Measurements from ENCODE around the gene DGKQ. TPM values are rescaled to one million over a fixed set of nuclear protein-coding genes. Genes with fewer than 3 reads are reported as not detected.
A peak's percentile ranks its signal among the peaks of the same experiment; 100 is the strongest.

The DGKQ gene
- total RNA-seq, 1 experiment from 2014 or later, result 12.2 TPM

- POLR2A ChIA-PET, result no interaction called here
- no peaks in the 10 kb centered on the region for H3K36me3 ChIP-seq (ENCODE audit: control insufficient read depth, insufficient read depth, low read length)
- CTCF ChIA-PET, result no interaction called here
- in situ Hi-C loops (cut with HindIII; ENCODE audit: low pct_unique_long_range_greater_than_20kb, low sequenced_read_pairs) (no loop called here), intact Hi-C loops (cut with micrococcal nuclease; ENCODE audit: unreplicated experiment) (no loop called here)
- TF ChIP-seq CTCF (IDR thresholded peaks at IDR 0.05), result no peak
- ATAC-seq, result no peak
- no peak overlapping the region for H3K4me3 ChIP-seq (ENCODE audit: low read depth in 2 of 2, low read length in 2 of 2)
- H3K27ac ChIP-seq (ENCODE audit: low read length), result no peak overlapping the region
- no TSS peak for BruUV-seq (replicated peaks)
- no peak for DNase-seq (ENCODE audit: low read depth, low spot score)
- H3K9me3 ChIP-seq (ENCODE audit: control insufficient read depth, insufficient read depth, low read depth, low read length), result no peaks in the 10 kb centered on the region
- H3K4me1 ChIP-seq (ENCODE audit: control insufficient read depth, insufficient read depth, low read length), result peaks cover 23% of the 10 kb centered on the region
- no peaks in the 10 kb centered on the region for H3K27me3 ChIP-seq (ENCODE audit: control insufficient read depth, insufficient read depth, low read length)
These were observed 15.7 kb upstream of the DGKQ start for GRCh38 chr4:988726-989721.

GRCh38 chr4:987624-988513 lies 14.5 kb upstream of the DGKQ start:
- DNase-seq (ENCODE audit: low read depth, low spot score) (no peak), ATAC-seq (no peak)
- peak overlapping the region; percentile 61 to 67 for H3K4me3 ChIP-seq (ENCODE audit: low read depth in 2 of 2, low read length in 2 of 2)
- no TSS peak for BruUV-seq (replicated peaks)
- H3K27ac ChIP-seq (ENCODE audit: low read length), result no peak overlapping the region; the same call in 1 of the 2 replicates
- H3K4me1 ChIP-seq (ENCODE audit: control insufficient read depth, insufficient read depth, low read length), result peaks cover 12% of the 10 kb centered on the region
- intact Hi-C loops (cut with micrococcal nuclease; ENCODE audit: unreplicated experiment) (no loop called here), in situ Hi-C loops (cut with HindIII; ENCODE audit: low pct_unique_long_range_greater_than_20kb, low sequenced_read_pairs) (no loop called here)
- ChIA-PET CTCF (interaction anchor here (0.7 kb wide), 1 partner anchor 52 kb away, joined by 3 read pairs; no protein-coding TSS in a partner anchor), POLR2A (interaction anchor here (0.5 to 1.2 kb wide), 2 partner anchors 23 to 58 kb away, joined by 5 to 10 read pairs; partner anchors contain the start of gene FGFRL1)
- no peaks in the 10 kb centered on the region for H3K27me3 ChIP-seq (ENCODE audit: control insufficient read depth, insufficient read depth, low read length)
- TF ChIP-seq TCF7L2 (IDR thresholded peaks at IDR 0.05; ENCODE audit: low read depth, low read length) (no peak), POLR2AphosphoS5 (IDR thresholded peaks at IDR 0.05; ENCODE audit: low read depth, low read length) (no peak), CTCF (IDR thresholded peaks at IDR 0.05) (no peak), REST (IDR thresholded peaks at IDR 0.05; ENCODE audit: insufficient read depth in 1 of 2, low read depth in 2 of 2, low read length in 1 of 2) (no peak), SIN3A (IDR thresholded peaks at IDR 0.05; ENCODE audit: borderline replicate concordance, insufficient read depth, low read depth, low read length) (no peak)
- no peaks in the 10 kb centered on the region for H3K9me3 ChIP-seq (ENCODE audit: control insufficient read depth, insufficient read depth, low read depth, low read length)
- H3K36me3 ChIP-seq (ENCODE audit: control insufficient read depth, insufficient read depth, low read length), result no peaks in the 10 kb centered on the region
